OCI-LY7 (cell line): ENCODE measurements around the gene CEP104. TPM values are rescaled to one million over a fixed set of nuclear protein-coding genes. Genes with fewer than 3 reads are reported as not detected.
"Not testable (repeated sequence)": the region's sequence is repeated elsewhere in the genome, so short reads cannot be mapped to it uniquely, and the experiment has no call there.

ENCODE experiments used
- BruUV-seq: library from RNA; stranded (reverse); fragments of 400-500 nt; replicated peaks from 2 replicates; lab custom pipeline; 2021; lab: Mats Ljungman, UMichigan
- CTCF ChIA-PET: fragments of 300-600 bp; sonication (Branson Sonifier 250); formaldehyde crosslinking; loops from one replicate; lab custom pipeline; 2022; ENCODE audit warnings: antibody characterized with exemption; ENCODE audit not compliant: unreplicated experiment; lab: Charles Lee
- POLR2A ChIA-PET: fragments of 300-600 bp; sonication (Branson Sonifier 250); formaldehyde crosslinking; loops from one replicate; lab custom pipeline; 2022; ENCODE audit warnings: antibody characterized with exemption; lab: Charles Lee
- DNase-seq: peaks from one replicate; pipeline ENCODE4 v3.0.0-alpha.2; 2015; ENCODE audit warnings: low spot score
- H2AFZ ChIP-seq: fragments of 200-600 bp; sonication (generic), shearing (Covaris generic); 2 replicates; pipeline ENCODE4 v1.6.1; 2014; ENCODE audit warnings: mild to moderate bottlenecking, antibody characterized with exemption, low read length, moderate library complexity
- H3K27ac ChIP-seq: fragments of 200-600 bp; sonication (generic); 2 replicates; pipeline ENCODE4 v1.5.1; 2014; ENCODE audit warnings: mixed run types, low read depth, mild to moderate bottlenecking, moderate library complexity, low read length, inconsistent platforms; ENCODE audit not compliant: poor library complexity, severe bottlenecking
- H3K36me3 ChIP-seq: fragments of 200-600 bp; sonication (generic); 2 replicates; pipeline ENCODE4 v1.6.1; 2014; ENCODE audit warnings: mild to moderate bottlenecking, antibody characterized with exemption, low read length, moderate library complexity, mixed read lengths; ENCODE audit not compliant: insufficient read depth
- H3K4me1 ChIP-seq: fragments of 200-600 bp; sonication (generic); 2 replicates; pipeline ENCODE4 v1.5.1; 2014; ENCODE audit warnings: mild to moderate bottlenecking, low read length; ENCODE audit not compliant: insufficient read depth, poor library complexity, severe bottlenecking
- H3K4me2 ChIP-seq: fragments of 200-600 bp; sonication (generic); 2 replicates; pipeline ENCODE4 v1.6.1; 2014; ENCODE audit warnings: mild to moderate bottlenecking, low read length
- H3K4me3 ChIP-seq: fragments of 200-600 bp; sonication (generic); 2 replicates; pipeline ENCODE4 v1.5.1; 2014; ENCODE audit warnings: mild to moderate bottlenecking, low read depth, low read length; ENCODE audit not compliant: poor library complexity, severe bottlenecking
- H3K79me2 ChIP-seq: fragments of 200-600 bp; sonication (generic); 2 replicates; pipeline ENCODE4 v1.6.1; 2016; ENCODE audit warnings: low read depth, mild to moderate bottlenecking, low read length, moderate library complexity, mixed read lengths; ENCODE audit not compliant: insufficient read depth
- H3K9me2 ChIP-seq: fragments of 200-600 bp; sonication (generic); 2 replicates; pipeline ENCODE4 v1.6.1; 2016; ENCODE audit warnings: mild to moderate bottlenecking, low read length, mixed read lengths; ENCODE audit not compliant: insufficient read depth
- H3K9me3 ChIP-seq: fragments of 200-600 bp; sonication (generic); 2 replicates; pipeline ENCODE4 v1.6.1; 2014; ENCODE audit warnings: mild to moderate bottlenecking, mixed run types, low read length, mixed read lengths
- H4K20me1 ChIP-seq: fragments of 200-600 bp; sonication (generic); 2 replicates; pipeline ENCODE4 v1.6.1; 2014; ENCODE audit warnings: mild to moderate bottlenecking, antibody characterized with exemption, low read length, moderate library complexity, mixed read lengths; ENCODE audit not compliant: insufficient read depth
- EZH2phosphoT487 ChIP-seq: fragments of 200-600 bp; sonication (generic); IDR thresholded peaks from 2 replicates; pipeline ENCODE4 v1.6.1; 2018; ENCODE audit warnings: low read depth, borderline replicate concordance, mild to moderate bottlenecking, mixed run types, antibody characterized with exemption, low read length, moderate library complexity, mixed read lengths
- intact Hi-C: fragments of 100-400 bp; cut with micrococcal nuclease; formaldehyde crosslinking; loops from one replicate; pipeline ENCODE4 v1.10.0; 2022; ENCODE audit not compliant: unreplicated experiment
- total RNA-seq, 2 experiments: library from RNA; depleted of rRNA in 1 of 2; stranded (reverse); fragments of >200 nt in 1 of 2; shearing (Covaris generic) in 1 of 2; gene quantifications; 2 replicates each; pipeline ENCODE4 v1.2.3, GENCODE V29; 2014 to 2022
- TF ChIP-seq, protein P1 (sequence below): fragments of 200-600 bp; sonication (generic); conservative IDR thresholded peaks from 2 replicates; pipeline ENCODE4 v1.5.1; 2014; ENCODE audit warnings: mild to moderate bottlenecking, antibody characterized with exemption, low read length, moderate library complexity, mixed read lengths

CEP104 gene
- total RNA-seq, 2 experiments from 2014 or later, result 26.8 to 71.0 TPM

DNA sequence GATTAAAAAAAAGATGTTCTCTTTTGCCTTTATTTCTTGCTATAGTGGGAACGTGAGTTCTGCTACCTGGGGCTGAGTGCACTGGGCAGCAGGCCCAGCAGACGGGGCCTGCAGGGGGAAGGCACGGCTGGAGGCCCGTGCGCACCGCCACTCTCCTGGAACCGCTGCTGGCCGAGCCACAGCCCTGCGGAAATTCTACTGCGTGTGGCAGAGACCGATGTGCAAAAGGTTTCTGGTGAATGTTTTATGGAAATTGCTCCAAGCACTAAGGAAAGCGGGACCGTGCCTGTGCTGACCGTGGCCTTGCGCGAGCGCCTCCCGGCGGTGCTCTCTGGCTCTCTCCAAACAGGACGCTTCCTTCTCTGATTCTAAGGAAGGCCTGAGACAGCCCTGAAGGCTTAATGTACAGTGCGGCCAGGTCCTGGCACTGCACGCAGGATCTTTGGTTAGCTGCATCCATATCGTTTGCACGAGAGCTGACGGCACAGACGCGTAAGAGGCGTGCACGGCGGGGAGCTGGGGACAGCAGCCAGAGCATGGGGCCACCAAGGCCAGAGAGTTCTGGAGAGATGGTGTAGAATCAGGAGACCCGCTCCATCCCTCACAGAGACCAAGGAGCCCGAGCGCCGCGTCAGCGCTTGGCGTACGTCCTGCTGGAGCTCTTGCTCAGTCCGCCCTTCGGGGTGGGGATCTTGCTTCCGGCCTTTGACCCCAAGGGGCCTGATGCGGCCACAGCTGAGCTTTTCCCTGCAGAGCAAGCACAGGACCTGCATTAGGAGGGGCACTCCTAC, 42.0 kb downstream of the CEP104 start:
- intact Hi-C loops, result no loop called here
- no peak overlapping the region for H3K4me2 ChIP-seq
- DNase-seq, result no peak
- H3K36me3 ChIP-seq, result peaks cover 30% of the 10 kb centered on the region
- no peaks in the 10 kb centered on the region for H3K9me2 ChIP-seq
- no peak overlapping the region for H2AFZ ChIP-seq
- ChIA-PET POLR2A (no interaction called here), CTCF (no interaction called here)
- no peaks in the 10 kb centered on the region for H3K9me3 ChIP-seq
- BruUV-seq, result no TSS peak
- TF ChIP-seq EZH2phosphoT487, result no peak
- TF ChIP-seq, protein P1, sequence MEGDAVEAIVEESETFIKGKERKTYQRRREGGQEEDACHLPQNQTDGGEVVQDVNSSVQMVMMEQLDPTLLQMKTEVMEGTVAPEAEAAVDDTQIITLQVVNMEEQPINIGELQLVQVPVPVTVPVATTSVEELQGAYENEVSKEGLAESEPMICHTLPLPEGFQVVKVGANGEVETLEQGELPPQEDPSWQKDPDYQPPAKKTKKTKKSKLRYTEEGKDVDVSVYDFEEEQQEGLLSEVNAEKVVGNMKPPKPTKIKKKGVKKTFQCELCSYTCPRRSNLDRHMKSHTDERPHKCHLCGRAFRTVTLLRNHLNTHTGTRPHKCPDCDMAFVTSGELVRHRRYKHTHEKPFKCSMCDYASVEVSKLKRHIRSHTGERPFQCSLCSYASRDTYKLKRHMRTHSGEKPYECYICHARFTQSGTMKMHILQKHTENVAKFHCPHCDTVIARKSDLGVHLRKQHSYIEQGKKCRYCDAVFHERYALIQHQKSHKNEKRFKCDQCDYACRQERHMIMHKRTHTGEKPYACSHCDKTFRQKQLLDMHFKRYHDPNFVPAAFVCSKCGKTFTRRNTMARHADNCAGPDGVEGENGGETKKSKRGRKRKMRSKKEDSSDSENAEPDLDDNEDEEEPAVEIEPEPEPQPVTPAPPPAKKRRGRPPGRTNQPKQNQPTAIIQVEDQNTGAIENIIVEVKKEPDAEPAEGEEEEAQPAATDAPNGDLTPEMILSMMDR, result no peak
- H3K79me2 ChIP-seq, result no peaks in the 10 kb centered on the region
- no peak overlapping the region for H3K27ac ChIP-seq
- no peak overlapping the region for H3K4me3 ChIP-seq
- no peaks in the 10 kb centered on the region for H3K4me1 ChIP-seq
- no peaks in the 10 kb centered on the region for H4K20me1 ChIP-seq

DNA sequence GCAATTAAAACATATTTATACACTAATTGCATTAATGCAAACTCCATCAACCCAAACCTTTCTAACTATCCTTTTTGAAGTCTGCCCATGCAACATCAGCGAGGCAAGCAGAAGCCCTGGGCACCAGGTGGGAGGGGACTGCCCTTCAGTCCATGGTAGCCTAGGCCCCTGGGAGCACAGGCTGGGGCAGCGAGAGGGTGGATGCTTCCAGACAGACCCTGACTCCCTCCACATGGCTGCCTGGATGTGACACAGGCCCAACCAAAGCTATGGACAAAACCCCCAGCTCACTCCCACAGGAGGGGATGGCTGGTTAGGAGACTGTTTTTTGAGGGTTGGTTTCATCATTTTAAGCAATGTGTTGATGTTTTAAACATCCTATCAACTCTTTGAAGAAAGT, 42.9 kb downstream of the CEP104 start:
- Histone ChIP-seq H3K4me1 (no peaks in the 10 kb centered on the region), H3K4me2 (no peak overlapping the region), H3K79me2 (no peaks in the 10 kb centered on the region), H2AFZ (no peak overlapping the region), H3K4me3 (no peak overlapping the region), H3K9me3 (no peaks in the 10 kb centered on the region), H3K27ac (no peak overlapping the region), H4K20me1 (no peaks in the 10 kb centered on the region), H3K36me3 (peaks cover 21% of the 10 kb centered on the region), H3K9me2 (no peaks in the 10 kb centered on the region)
- intact Hi-C loops, result no loop called here
- no peak for DNase-seq
- POLR2A ChIA-PET, result no interaction called here
- TF ChIP-seq, protein P1, result no peak
- TF ChIP-seq EZH2phosphoT487, result no peak
- CTCF ChIA-PET, result no interaction called here
- TSS peak; percentile 58 for BruUV-seq

DNA sequence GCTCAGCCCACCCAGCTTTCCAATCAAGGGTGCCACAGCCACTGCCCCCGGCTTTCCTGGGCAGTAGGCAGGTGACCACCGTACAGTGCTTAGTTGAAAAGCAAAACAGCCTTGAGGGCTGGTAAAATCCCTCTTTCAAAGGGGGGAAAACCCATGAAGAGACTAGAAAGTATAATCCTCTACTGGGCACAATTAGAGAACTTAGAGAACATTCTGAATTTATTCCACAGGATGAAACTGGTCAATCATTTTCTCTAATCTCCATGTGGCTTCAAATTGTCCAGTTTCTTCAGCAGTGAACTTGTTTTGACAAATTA, 45.5 kb downstream of the CEP104 start:
- BruUV-seq, result no TSS peak
- Histone ChIP-seq H3K9me2 (no peaks in the 10 kb centered on the region), H3K4me2 (no peak overlapping the region), H3K79me2 (no peaks in the 10 kb centered on the region), H2AFZ (no peak overlapping the region), H3K4me3 (no peak overlapping the region), H4K20me1 (no peaks in the 10 kb centered on the region), H3K4me1 (no peaks in the 10 kb centered on the region), H3K36me3 (peaks cover 17% of the 10 kb centered on the region), H3K9me3 (no peaks in the 10 kb centered on the region), H3K27ac (no peak overlapping the region)
- DNase-seq, result no peak
- ChIA-PET POLR2A (no interaction called here), CTCF (no interaction called here)
- intact Hi-C loops, result no loop called here
- no peak for TF ChIP-seq EZH2phosphoT487
- TF ChIP-seq, protein P1, result no peak

DNA sequence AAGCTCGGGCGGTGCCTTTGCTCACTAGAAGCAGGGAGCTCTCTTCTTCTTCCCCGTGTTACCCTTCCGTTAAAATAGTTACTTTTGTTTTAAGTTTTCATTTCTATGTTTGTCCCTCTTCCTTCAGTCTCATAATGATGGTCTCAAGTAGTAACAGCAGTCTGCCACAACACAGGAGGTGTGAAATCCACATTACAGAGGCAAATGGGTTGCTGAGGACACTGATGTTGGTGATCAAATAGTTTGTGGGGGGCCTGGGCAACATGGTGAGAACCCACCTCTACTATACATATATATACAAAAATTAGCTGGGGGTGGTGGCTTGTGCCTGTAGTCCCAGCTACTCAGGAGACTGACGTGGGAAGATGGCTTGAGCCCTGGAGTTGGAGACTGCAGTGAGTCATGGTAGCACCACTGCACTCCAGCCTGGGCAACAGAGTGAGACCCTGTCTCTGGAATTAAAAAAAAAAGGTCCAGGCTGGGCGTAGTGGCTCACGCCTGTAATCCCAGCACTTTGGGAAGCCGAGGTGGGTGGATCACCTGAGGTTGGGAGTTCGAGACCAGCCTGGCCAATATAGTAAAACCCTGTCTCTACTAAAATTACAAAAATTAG, 46.8 kb downstream of the CEP104 start:
- POLR2A ChIA-PET, H3K4me1 ChIP-seq, H3K9me2 ChIP-seq, H4K20me1 ChIP-seq, H3K79me2 ChIP-seq, H3K27ac ChIP-seq, H2AFZ ChIP-seq, H3K4me3 ChIP-seq, intact Hi-C loops, H3K4me2 ChIP-seq, DNase-seq, CTCF ChIA-PET, BruUV-seq, H3K9me3 ChIP-seq: not testable (repeated sequence)
- H3K36me3 ChIP-seq, result peaks cover 11% of the 10 kb centered on the region; the same call in 1 of the 2 replicates
